Lung microvascular endothelial cell (primary cell): ENCODE data around the gene SLC6A3. TPM values are rescaled to one million over a fixed set of nuclear protein-coding genes. Genes with fewer than 3 reads are reported as not detected.

ENCODE experiments used
- DNase-seq, 2 donors: peaks; one replicate each; pipeline versions ENCODE4 v3.0.0 to v3.0.0-alpha.2; 2010; ENCODE audit warnings: low read depth in 2 of 2
- total RNA-seq: library from RNA; depleted of rRNA; stranded (reverse); fragments of >200 nt; gene quantifications from 2 replicates; pipeline ENCODE4 v1.2.1, GENCODE V29; 2014

Gene SLC6A3
- total RNA-seq, 1 donor from 2014 or later: not detected

DNA sequence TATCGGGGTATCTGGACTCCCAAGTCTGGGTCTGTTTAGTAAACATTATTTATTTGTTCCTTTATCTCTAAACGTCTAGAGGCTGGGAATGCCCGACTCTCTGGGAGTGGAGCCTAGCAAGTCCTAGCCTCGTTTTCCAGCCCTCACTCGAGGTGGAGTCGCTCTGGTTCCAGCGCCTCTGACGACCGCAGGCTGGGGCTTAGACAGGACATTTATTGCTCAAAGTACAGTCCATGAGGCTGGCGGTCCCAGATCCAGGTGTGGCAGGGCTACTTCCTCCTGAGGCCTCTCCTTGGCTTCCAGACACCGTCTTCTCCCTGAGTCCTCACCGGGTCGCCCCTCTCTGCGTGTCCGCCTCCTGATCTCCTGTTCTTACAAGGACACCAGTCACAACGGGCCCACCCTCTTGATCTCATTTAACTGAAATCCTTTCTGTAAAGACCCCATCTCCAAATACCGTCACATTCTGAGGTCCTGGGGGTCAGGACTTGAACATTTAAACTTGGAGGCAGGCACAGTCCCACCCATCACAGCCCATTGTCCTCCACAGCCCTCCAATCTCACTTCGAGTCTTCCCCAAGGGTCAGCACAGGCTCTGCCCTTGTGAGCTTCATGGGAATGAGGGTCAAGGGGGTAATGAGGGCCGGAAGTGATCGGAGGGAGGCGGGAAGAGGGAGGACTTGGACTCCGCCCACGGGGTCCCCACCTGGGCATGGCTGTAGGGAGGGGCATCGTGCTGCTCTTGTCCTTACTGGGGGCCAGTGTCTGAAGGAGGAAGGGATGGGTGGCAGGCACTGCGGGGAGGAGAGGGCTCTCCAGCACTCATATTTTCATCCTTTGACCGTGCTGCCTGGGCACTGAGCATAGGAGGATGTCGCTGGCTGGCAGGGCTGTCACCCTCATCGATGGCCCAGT lies 88.1 kb downstream of the SLC6A3 start:
- no peak for DNase-seq

- no peak for DNase-seq
Observed at GRCh38 chr5:1354576-1354975, 90.7 kb downstream of the SLC6A3 start.

- no peak for DNase-seq
Observed at GRCh38 chr5:1352231-1353219, 92.7 kb downstream of the SLC6A3 start.

- DNase-seq: no peak
Observed at GRCh38 chr5:1351156-1351555, 94.1 kb downstream of the SLC6A3 start.

DNA sequence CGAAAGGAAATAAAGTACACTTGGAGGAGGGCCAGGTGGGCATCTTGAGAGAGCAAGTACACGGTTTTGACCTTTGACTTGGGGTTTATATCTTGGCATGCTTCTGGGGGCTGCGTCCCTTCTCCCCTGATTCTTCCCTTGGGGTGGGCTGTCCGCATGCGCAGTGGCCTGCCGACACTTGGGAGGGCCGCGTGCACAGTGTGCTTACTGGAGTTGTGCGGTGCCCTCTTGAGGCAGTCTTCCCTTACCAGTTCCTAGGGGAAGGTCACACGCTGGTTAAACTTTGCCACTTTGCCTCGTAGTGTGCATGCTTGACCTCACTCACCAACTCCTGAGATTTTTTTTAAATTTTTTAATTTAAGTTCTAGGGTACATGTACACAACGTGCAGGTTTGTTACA lies 96.0 kb downstream of the SLC6A3 start:
- no peak for DNase-seq

- no peak for DNase-seq
Observed at GRCh38 chr5:1348986-1349245, 96.3 kb downstream of the SLC6A3 start.

GRCh38 chr5:1347571-1347970 lies 97.7 kb downstream of the SLC6A3 start:
- DNase-seq: no peak

DNA sequence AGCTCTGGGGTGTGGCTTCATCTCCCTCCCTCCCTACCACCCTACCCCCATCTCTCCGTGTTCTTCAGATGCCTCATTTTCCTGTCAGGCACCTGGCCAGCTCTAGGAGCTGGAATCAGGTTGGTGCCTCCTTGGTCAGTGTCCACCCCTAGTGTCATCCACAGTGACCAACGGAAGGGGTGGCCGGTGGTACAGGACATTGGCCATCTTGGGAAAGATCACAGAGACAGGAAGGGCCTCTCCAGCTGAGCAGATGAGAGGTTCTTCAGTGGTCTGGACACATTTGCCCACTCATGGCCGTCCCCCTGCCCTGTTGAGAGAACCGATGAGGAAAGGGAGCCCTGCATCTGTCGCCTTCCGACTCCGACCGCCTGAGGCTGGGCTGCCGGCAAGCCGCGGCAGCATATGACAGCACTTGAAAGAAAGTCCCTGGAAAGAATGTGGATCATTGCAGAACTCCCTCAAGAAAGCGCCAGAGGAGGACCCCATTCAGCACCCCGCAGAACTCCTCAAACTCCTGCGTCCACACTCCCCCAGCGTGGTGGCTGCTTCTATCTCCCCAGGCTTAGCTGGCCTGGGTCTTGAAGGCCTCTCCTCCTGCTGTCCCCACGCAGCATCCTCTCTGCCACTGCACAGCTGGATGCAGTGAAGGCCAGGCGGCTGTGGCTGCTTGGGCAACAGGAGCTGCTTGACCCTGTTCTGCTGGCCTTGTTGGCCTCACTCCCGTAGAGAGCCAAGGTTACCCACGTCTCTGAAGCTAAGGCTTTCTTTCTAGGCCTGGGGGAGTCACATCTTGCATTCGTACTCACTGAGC lies 98.4 kb downstream of the SLC6A3 start:
- no peak for DNase-seq

DNA sequence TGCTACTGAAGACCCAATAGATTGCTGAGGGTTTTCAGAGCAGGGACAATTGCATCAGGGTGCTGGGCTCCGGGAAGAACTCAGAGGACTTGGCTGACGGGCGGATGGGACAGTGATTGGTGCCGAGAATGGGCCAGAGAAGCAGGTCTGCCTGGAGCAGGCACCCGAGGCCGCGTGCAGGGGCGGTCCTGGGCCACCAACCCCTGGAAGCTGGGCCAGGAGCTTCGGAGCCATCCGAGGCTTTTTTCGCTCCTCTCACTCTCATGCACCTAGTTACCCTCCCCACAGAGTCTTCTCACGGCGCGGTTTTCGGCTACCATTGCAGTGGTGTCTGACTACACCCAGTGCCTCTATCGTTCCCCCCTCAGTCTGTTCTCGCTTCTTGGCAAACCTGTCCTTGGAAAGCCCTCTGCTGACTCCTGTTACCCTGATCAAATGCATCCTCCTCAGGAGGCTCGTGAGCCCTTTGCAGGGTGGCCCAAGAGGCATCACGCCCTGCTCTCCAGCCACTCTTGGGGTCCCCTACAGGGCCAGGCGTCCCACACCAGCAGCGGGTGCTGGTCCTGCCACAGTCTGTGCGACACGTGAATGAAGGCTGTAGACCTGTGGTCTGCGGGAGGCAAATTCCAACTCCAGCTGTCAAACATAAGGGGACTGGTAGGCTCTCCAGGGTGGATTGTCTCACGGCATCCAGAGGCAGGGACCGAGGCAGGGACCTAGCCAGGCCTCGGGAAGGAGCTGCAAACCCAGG lies 99.2 kb downstream of the SLC6A3 start:
- DNase-seq: no peak

GRCh38 chr5:1344975-1345838 lies 100.0 kb downstream of the SLC6A3 start, which contains the start of gene CLPTM1L:
CLPTM1L (minus strand) TSS chr5:1345099; CDS start chr5:1344841, 258 bp downstream.
- peak; percentile 88 to 93 for DNase-seq

DNA sequence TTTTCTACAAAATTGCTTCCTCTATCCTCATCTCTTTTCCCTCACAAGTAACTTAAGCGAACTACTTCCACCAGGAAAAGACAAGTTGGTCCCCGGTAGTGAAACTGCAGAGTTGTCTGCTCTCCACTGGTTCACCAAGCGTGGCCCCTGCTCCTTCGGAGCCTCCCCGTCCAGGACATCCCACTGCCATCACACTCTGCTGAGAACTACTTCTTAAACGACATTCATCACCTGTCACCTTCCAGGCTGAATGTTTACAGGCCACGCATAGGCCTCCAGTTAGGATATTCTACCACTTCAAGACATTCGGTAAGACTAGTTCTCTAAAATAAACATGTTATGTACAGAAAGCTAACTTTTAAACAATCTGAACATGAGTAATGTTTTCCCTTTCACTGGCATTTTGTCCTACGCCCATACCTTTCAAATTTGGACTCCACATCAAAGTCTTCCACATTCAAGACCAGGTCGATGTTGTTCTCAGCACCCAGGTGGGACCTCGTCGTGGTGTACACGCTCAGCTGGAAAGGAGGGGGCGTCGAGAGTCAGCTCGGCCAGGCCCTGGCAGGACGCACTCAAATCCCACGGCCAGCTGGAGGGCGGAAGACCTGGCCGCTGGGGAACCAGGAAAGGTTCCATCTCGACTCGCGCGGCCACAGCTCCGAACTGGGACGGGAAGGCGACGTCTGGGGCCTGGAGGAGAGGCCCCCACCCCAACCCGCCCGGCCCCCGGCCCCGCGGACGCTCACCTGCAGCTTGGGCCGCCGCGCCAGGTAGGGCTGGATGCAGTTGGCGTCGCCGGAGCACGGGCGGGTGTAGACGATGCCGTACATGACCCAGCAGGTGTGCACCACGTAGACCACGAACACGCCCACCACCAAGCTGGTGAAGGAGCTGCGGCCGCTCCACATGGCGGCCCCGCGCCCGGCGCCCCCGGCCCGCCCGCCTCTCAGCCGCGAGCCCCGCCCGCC lies 101.0 kb downstream of the SLC6A3 start:
- peak; percentile 38 to 57 for DNase-seq

DNA sequence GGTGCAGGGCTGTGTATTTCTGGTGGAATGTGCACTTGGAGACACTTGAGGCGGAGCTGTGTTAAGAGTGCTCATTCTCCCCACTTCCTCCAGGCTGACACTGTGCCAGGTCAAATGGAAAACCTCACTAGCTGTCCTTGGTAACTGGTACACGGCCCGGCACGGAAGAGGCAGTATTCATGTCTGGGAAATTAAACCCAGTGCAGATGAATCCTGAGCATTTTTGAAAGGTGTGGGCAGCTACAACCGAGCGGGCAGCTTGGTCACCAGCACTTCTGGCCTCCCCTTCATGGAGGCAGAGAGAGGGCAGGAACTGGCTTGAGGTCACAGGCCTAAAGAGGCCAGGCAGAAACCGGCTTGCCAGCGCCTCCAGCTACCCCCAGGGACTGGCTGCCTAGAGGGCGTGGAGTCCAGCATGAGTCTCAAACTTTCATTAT lies 101.9 kb downstream of the SLC6A3 start:
- DNase-seq: no peak

Other genes with a start within 250 kb of the SLC6A3 start
- gene SLC6A19, start 243.8 kb downstream of the SLC6A3 start, total RNA-seq: not detected in 2 replicates
- not detected in 2 replicates for gene SLC6A18, start 220.1 kb downstream of the SLC6A3 start, total RNA-seq
- not detected in 2 replicates for gene TERT, start 150.4 kb downstream of the SLC6A3 start, total RNA-seq
- 211 and 357 TPM in 2 replicates for gene CLPTM1L, start 100.3 kb downstream of the SLC6A3 start, total RNA-seq
- gene LPCAT1, start 78.5 kb upstream of the SLC6A3 start, total RNA-seq: 17.7 and 26.2 TPM in 2 replicates